Stimulated activated CD4-positive, alpha-beta T cell treated with anti-CD3 and anti-CD28 coated beads, Interleukin-4, amount 100 ng/mL, for 4 hours (primary cell): ENCODE results near the gene METTL24.

Experiments used
- DNase-seq, 2 experiments: peaks; one replicate each; pipeline ENCODE4 v3.0.0-alpha.2; 2020

METTL24 gene

GRCh38 chr6:110357664-110358552 is at the start of gene METTL24:
TSS of gene METTL24 (minus strand) at chr6:110358349. CDS start at chr6:110358272, 77 bp downstream.
- no peak for DNase-seq

GRCh38 chr6:110404607-110405006 is 46.5 kb upstream of the METTL24 start:
- DNase-seq, result no peak

DNA sequence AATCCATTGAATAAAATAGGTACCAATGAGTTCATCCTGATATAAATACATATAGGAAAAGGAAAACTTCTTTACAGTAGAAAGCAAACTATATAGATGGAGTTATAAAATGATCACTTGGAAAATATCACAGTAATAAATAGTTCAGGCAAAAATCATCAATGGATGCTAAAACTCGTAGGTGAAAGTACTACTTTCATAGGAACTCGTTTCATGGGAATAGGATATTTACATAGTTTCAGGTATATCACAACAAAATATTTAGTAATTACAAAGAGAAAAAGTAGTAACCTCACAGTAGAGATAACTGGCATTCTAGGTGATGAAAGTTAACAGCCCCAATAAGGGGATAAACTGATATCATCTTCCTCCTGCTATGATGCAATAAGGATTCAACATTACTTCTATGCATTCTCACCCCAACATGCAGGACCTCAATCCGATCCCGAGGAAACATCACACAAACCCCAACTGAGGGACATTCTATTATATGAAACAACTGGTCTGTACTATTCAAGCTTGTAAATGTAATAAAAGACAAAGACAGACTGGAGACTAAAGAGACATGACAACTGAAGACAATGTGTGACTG is 43.5 kb upstream of the METTL24 start:
- DNase-seq, result no peak

DNA sequence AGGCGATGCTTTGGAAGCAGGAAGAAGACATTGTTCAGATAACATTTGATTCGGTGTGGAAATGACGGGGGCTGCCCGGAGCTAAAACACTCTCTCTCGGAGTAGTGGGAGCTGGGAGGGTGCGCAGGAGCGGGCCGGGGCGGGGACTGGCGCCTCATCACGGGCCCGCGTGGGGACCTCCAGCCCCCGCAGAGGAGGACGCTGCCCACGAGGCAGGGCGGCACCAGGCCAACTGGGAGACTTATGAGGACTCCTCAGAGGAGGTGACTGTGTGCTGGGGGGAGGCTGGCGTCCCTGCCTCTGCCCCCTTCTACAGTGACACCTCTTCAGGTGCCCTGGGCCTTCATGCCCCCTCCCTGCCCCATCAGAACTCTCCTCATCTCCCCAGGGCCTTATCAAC is 42.1 kb upstream of the METTL24 start:
- DNase-seq, result no peak

DNA sequence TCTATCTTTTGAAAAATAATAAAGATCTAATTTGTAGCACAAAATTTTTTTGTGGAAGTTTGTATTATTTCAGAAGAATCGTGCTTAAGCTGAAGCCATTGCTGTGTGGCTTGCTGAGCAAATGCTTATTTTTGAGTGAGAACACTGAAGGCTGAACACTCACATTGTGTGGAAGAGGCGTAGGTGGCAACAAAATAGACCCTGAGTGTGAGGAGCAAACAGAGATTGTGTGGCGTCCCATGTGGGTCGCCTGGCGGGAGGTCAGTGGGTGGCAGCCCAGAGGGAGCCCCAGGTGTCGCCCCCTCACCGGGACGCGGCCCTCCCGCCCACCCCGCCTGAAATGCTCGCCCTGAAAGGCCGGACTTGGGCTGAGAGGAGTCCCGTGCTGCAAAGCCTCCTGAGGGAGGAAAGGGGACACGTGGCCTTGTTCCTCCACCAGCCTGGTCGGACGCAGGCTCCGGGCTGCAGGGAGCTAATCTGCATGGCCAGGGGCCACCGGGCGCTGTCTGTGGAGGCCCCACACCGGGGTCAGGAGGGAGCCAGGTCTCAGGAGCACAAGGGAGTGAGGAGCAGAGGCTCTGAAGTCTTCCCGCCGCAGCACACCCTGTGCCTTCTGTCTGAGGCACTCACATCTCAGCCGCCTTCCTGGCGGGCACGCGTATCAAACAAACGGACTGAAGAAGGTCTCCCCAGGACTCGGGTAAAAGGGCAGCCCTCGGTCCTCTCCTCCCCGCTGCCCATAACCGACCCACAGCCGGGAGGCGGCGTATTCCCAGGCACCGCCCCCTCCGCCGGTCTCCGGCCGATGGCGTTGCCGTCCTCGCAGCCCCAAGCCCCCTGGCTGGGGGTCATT is 41.3 kb upstream of the METTL24 start:
- no peak for DNase-seq

DNA sequence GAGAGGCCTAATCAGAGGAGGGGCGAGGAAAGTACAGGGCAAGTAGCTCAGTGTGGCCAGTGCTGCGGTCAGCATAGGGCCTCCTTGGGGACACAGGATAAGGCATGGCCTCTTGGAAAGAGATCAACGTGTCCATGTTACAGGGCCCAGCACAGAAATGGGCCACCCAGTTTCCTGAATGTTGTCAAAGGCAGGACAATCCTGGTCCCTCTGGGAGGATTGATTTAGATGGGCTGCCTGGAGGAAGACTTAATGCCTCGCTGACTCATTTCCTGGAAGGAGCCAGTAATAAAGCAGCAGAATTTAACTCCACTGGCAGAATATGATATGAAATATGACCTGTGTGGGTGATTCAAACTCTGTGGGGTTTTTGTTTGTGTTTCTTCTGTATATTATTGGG is 40.6 kb upstream of the METTL24 start:
- no peak for DNase-seq

- no peak for DNase-seq
Measured at GRCh38 chr6:110395221-110395620, 37.1 kb upstream of the METTL24 start.

DNA sequence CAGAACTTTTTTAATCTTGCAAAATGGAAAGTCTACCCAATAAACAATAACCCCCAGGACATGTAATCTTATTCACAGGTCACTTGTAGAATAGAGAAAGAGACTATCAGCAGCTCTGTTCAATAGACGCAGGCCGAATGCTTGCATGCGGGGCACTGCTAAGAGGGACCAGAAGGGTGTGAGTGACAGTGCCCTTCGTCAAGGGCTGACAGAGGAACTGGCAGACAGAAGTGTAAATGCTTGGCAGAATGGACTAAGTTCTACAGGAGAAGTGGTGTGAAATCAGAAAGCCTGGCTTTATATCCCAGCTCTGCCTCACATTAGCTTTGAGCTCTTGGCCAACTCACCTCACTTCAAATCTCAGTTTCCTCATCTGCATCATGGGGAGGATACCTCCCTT is 36.3 kb upstream of the METTL24 start:
- DNase-seq, result no peak

DNA sequence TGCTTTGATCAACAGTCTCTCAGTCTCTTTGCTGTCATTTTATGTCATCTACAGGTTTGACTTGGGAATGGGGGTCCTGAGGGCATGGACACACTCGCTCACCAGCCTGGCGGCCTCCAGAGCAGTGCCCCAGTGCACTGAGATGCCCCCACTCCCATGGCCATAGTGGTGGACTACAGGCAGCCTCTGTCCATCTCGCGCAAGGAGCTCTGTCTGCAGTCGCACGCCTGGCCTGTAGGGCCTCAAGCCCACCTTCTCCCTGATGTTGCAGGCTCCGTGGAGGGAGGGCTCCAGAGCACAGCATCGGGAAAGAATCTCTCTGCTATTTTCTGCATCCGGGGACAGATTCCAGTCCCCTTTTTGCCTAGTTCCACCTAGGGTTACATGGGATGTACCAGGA is 34.6 kb upstream of the METTL24 start:
- no peak for DNase-seq

GRCh38 chr6:110390404-110390803 is 32.3 kb upstream of the METTL24 start:
- DNase-seq, result no peak

DNA sequence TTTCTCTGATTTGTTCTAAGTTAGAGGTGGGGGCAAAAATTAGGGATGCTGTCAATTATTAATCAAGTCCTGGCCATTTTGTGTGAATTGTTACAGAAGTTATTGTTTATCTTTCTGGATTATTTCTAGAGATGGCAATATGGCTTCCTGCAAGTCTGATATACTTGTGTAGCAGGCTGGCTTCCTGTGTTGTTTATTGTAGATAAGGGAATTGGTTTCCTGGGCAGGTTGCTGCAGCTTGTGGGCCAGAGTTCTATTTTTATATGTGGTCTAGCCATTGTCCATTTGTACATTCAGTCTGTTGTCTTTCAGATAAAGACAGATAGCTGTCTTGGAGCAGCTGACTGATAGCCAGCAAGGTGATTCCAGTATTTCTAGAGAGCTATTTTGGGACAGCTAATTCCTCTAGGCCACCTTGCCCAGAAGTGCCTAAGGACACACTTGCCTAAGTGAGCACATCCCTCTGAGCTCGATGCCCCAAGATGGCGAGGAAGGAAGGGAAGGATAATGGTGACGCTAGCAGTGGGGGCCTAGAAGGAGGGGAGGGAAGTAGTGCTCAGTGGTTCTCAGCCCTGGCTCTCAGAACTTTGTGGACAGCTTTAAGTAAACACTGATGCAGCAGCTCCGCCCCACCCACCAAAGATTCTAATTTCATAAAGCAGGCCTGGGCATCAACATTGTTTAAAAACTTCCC is 31.7 kb upstream of the METTL24 start:
- no peak for DNase-seq

DNA sequence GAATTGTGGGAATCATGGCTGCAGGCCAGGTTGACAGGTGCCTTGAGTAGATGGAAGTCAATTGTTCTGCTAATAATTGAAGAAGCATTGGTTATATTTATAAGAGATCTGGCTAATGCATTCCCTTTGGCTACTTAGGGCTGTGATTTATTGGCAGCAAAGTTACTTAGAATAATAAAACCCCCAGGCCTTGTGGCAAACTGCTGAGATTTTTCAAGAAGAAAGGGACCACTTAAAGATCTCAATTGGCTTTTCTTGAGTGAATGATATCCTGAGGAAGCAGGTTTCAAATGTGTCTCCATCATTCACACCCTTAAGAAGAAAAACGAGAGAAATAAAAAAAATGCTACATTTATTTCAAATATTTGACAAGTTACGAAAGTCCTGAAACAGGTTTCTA is 29.8 kb upstream of the METTL24 start:
- DNase-seq, result no peak

DNA sequence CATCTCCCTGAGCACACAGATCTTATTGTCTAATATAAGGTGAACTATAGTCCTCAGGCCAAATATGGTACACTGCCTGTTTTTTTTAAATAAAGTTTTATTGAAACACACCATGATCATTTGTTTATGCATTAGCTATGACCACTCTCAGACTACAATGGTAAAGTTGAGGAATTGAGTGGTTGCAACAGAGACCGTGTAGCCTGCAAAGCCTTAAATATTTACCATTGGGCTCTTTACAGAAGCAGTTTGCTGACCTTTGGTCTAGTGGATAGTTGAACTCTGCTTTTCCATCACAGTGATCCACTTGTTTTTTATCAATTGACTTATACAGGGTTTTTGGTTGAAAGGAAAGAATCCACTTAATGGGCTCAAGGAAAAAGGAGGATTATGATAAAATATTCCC is 27.3 kb upstream of the METTL24 start:
- no peak for DNase-seq

DNA sequence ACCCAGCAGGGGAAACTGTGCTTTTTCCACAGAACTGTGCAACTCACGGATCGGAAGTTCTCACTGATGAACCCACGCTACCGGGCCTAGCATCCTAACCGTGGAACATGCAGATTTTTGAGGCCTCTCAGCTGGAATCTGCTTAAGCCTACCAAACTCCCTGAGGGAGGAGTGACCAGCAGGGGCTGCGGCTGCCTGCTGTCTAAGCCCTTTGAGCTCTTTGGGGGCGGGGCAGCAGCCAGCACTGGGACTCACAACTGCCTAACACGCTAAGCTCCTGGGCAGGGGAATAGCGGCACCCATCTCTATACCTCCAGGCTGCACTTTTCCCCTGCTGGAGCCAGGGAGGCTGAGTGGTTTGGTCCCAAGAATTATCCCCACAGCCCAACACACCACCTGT is 20.4 kb upstream of the METTL24 start:
- DNase-seq, result no peak

DNA sequence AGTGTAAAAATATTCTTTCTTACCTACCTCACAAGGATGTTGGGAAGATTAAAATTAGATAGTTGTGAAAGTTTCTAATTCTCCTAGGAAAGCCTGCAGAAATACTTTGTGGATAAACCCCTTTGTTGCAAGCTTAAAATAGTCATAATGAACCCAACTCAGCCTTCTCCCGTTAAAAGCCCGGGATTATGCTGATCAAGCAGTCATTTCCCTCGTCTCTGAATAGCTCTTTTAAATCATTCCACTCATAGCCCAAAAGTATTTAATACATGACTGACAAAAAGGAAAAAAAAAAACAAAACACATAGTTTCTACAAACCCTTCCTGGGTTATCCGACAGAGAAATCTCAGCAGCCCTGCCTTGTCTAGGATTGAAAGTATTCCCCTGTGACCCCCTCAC is 10.9 kb upstream of the METTL24 start:
- no peak for DNase-seq

DNA sequence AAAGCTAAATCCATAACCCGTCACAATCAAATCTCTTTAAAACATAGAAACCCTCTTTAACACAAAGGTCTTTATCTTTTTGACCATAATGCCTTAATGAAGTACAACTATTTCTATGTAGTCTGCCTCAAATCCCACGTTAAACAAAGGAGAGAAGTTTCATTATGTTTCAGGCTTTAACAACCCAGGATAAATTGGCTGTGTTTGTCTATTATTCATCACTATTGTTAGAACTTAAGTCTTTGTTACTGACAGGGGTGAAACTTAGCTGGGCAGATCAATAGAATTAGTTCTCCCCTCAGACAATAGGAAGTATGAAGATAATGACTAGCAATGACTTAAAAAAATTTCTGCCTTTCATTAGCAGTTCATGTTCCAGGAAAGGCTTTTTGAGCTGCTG is 10.1 kb upstream of the METTL24 start:
- no peak for DNase-seq

DNA sequence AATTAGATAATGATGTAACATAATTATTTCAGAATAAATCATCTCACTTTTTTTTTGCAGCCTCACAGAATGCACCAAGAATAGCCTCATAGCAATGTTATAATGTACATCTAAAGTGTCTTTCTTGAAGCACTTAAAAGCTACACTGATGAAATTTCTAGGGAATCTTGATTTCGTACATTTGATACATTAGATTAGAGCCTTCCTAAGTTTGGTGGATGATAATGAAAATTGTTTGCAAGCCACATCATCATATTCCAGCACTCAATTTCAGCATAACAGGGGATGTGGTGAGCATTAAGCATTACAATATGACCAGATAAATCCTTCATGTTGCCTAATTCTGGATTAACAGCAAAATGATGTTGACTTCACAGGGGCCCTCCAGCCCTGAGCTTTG is 9.7 kb upstream of the METTL24 start:
- DNase-seq, result no peak

- no peak for DNase-seq
Measured at GRCh38 chr6:110366975-110367374, 8.8 kb upstream of the METTL24 start.

- DNase-seq, result no peak
Measured at GRCh38 chr6:110366256-110366655, 8.1 kb upstream of the METTL24 start.

DNA sequence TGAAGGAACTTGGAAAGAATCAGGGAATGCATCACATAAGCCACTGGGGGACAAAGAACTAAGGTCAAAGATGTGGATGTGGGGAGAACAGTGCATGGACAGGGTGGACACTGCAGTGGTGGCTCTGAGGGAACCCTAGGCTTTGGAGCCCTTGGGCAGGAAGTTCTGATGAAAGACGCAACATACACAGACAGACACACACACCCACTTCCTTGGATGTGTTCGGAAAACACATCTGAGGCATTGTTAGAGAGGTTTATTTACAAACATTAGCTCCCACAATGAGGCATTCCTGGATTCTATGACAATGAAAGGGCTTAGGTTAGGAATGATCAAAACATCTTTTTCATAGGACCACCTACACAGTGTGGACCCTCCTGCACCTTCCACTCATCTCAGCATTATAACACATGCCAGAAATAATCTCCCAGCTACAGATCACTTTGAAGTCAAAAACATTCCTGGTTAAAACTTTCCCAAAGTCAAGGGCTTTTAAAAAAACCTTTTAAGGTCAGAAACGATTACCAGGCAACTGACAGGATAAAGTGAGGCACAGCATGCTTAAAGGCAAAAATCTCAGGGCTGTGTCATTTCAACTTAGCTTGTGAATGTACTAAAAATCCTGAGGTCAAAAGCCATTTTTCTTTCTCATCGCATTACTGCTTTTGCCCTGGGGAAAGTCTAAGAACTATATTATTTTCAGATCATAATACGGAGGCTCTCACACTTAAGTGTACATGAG is 6.4 kb upstream of the METTL24 start:
- no peak for DNase-seq

DNA sequence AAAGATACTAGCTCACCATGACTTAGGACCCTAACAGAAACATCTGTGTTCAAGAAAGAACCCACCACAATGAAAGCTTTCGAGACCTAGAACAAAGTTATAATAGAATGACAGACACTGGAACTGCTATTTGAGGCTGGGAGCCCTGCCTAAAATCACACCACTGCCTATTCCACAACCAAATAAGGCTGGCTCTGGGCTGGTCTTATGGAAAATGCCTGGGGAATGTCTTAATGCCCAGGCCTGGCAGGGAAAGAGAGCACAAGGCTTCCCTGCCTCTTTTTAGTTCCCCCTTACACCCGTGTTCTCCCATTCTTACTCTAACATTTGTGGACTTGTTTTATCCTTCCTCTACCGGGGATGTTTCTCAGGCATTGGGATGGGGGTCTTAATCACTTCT is 5.6 kb upstream of the METTL24 start:
- no peak for DNase-seq

DNA sequence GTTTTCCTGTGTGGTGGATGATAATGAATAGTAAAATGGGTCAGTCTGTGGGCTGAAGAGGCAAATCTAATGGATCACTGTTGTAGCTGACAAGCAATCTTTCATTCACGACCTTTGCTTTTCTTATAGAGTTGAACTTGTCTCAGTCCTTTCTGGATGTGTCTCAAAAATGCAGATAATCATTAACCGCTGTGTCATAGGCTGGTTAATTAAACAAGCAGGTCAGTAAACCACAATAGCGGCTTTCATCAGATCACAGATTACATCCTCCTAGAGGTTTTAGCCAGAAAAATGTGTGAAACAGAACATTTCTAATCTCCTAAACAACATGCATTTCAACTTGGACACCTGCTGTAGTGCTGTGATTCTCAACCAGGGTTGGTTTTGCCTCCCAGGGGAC is 2.5 kb upstream of the METTL24 start:
- no peak for DNase-seq
